OCI-M1 (cell line): ENCODE results near the gene TOLLIP.

Experiments used
- DNase-seq: peaks from one replicate; lab custom pipeline; 2025; lab: John Stamatoyannopoulos, UW

TOLLIP gene

GRCh38 chr11:1297576-1298473 is 11.6 kb downstream of the TOLLIP start:
- no peak for DNase-seq

- DNase-seq, result no peak
Measured at GRCh38 chr11:1297011-1297575, 12.3 kb downstream of the TOLLIP start.

- DNase-seq, result no peak
Measured at GRCh38 chr11:1296287-1296686, 13.1 kb downstream of the TOLLIP start.

- DNase-seq, result no peak
Measured at GRCh38 chr11:1295591-1295990, 13.8 kb downstream of the TOLLIP start.

- no peak for DNase-seq
Measured at GRCh38 chr11:1295086-1295485, 14.3 kb downstream of the TOLLIP start.

DNA sequence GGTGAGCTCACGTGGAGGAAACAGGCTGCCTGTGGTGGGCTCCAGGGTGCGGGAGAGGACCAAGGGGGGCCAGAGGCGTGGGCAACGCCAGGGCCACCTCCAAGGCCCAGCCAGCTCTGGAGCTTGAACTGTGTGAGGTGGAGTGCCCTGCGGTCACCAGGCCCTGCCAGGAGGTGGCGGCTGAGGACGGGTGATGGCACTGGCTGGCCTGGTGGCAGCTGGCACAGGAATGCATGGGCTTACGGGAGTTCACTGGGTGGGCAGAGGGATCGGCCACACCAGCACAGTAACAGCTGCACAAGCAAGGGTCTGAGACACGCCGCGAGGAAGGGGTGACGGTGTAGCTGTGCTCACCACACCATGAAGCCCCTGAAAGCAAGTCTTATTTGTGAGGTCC is 15.8 kb downstream of the TOLLIP start:
- DNase-seq, result peak; percentile 1

- DNase-seq, result no peak
Measured at GRCh38 chr11:1292644-1293618, 16.5 kb downstream of the TOLLIP start.

GRCh38 chr11:1292018-1292643 is 17.3 kb downstream of the TOLLIP start:
- no peak for DNase-seq

DNA sequence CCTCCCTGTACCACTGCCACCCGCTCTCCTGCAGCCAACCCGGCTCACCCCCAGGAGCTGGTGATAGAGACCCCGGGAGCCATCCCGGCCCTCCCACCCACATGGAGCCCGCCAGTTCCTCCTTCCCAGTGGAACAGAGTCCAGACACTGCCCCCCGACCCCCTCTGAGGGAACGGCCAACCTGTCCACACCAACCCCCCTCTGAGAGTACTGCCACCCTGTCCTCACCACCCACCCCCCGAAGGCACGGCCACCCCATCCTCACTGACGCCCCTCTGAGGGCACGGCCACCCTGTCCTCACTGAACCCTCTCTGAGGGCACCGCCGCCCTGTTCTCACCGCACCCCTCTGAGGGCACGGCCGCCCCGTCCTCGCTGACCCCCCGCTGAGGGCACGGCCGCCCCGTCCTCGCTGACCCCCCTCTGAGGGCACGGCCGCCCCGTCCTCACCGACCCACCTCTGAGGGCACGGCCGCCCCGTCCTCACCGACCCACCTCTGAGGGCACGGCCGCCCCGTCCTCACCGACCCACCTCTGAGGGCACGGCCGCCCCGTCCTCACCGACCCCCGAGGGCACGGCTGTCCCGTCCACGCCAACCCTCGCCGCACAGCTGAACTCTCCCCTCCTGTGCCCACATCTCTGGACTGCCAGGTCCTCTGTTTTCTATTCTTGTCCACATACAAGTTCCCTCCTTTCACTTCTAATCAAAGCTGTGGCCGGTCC is 18.0 kb downstream of the TOLLIP start:
- DNase-seq, result no peak

DNA sequence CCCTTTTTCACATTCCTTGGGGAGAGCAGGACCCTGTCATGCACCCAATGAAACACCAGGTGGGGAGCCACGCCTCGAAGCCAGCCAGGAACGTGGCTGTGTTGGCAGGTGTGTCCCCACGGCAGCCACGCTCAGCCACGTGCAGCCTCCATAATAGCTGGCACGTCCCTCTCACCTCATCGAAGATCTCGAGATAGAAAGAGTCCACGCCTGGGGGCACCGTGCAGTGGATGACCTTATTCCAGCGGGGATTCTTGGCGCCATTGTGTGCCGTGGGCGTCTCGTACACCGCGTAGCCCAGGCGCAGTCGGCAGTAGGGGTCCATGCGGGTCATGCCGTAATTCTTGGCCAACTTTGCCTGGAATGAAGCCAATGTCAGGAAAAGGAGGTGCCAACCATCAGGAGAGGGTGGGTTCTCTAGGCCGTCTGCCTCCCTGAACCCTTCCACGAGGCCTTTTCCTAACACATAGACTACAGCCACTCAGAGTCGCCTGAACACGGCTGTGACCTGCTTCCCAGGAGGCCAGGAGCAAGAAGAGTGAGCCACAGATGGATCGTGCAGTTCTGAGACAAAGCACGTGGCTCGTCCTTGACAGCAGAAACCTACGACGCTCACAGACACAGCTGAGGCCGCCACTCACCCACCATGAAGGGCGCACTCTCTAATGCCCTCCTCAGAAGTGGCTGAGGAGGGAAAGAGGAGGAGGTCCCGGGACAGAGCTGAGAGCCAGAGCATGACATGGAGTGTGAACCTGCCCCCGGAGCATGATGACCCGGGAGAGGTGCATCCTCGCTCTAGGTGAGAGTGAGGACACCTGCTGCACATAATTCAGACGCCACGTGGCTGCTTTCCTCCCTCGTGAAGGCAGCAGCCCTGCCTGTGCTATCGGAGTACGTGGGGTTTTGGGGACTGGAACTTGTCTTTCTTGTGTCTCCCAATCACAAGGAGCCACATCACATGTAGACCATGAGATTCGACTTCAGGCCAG is 19.1 kb downstream of the TOLLIP start:
- DNase-seq, result no peak

DNA sequence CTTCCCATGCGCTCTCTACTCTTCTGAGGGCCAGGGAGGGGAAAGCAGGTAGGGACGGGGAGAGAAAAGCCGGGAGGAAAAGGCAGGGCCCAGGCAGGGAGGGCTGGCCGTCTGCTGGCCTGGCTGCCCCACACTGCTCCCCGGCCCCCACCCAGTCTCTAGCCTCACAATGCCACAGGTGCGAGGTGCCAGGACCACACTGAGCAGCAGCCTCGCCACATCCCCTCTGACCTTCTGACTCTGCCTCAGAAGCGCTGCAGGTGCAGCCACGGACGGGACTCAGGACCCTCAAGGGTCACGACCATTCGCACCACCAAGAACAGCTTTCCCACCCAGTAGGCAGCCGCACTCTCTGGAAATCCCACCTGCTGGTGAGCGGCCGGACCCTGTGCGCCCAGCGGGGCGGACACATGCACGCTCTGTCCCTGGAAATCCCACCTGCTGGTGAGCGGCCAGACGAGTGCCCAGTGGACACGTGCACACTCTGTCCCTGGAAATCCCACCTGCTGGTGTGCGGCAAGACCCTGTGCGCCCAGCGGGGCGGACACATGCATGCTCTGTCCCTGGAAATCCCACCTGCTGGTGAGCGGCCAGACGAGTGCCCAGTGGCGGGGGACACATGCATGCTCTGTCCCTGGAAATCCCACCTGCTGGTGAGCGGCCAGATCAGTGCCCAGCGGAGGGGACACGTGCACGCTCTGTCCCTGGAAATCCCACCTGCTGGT is 20.1 kb downstream of the TOLLIP start:
- DNase-seq, result no peak

- DNase-seq, result no peak
Measured at GRCh38 chr11:1288426-1289151, 20.8 kb downstream of the TOLLIP start.

DNA sequence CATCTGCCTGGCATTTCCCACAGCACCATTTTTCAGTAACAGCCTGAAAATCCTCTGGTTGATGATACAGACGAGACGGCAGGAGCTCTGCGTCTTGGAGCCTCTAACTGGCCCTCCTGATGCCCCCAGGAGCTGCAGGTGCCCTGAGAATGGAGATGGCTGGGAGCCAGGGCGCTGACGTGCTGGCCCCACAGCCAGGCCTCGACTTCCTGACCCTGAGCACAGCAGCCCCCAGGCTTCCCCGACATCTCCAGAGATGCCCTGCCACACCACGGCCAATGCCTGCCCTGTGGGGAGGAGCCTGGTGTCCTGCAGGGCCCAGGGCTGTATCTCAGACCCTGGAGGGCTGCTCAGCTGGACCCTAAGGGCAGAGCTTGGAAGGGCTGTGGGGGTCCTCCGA is 21.5 kb downstream of the TOLLIP start:
- no peak for DNase-seq

DNA sequence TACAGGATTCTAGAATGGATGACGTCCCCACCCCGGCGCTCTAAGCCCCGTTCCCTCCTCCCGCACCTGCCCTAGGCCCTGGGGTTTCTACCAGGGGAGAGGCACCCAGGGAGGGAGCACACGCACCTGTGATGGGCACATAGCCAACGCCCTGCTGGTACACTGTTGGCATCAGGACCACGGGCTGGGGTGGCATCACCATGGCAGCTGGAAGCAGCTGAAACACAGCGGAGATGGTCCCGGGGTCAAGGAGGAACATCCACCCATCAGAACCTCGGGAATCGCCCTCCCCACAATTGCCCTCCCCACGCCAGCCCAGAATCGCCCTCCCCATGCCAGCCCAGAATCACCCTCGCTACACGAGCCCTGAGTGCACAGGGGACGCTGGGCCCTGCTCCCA is 23.6 kb downstream of the TOLLIP start:
- no peak for DNase-seq

DNA sequence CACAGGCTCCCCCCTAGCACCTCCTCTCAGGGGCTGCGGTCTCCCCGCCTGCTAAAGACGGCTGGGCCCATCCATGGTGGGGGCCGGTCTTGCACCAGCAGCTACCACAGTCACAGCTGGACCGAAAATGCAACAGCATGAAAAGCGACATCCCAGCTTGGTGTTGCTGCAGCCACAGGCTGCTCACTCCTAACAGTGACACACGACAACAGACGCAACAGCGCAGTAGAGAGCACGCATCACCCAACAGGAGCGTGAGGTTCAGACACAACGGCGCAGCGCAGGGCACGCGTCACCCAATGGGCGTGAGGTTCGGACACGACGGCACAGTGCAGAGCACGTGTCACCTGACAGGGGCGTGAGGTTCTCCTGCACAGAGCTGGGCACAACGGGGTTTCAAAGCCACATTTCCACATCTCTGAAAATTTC is 24.1 kb downstream of the TOLLIP start:
- DNase-seq, result no peak

- DNase-seq, result no peak
Measured at GRCh38 chr11:1283906-1284305, 25.5 kb downstream of the TOLLIP start.

DNA sequence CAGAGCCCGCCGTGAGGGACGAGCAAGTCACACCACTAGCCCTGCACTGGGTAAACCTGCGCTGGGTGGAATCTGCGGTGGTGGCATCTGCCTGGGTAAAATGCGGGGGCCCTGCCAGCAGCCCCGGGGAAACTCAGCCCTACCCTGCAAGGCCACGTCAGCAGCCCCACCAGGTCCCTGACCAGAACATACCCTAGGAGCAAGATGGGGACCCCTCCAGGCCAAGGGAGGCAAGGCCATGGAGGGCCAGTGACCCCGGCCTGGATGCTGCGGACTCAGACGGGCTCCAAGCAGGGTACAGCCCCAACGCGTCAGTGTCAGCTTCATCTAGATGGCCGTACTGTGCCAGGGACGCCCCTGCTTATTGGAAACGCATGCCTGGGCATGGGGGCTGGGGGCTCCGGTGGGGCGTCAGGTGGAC is 26.3 kb downstream of the TOLLIP start:
- no peak for DNase-seq

GRCh38 chr11:1281974-1282365 is 27.5 kb downstream of the TOLLIP start:
- no peak for DNase-seq
